HG03354 (cell line): Measurements from ENCODE around the gene SLC27A5.
"Not testable (repeated sequence)": the region's sequence is repeated elsewhere in the genome, so short reads cannot be mapped to it uniquely, and the experiment has no call there.

Experiments
- ATAC-seq: cut with Tn5 transposase; IDR thresholded peaks from one replicate; pipeline ENCODE4 v1.9.1; 2021; ENCODE audit warnings: mild to moderate bottlenecking; ENCODE audit not compliant: unreplicated experiment, poor library complexity, severe bottlenecking

SLC27A5 gene

DNA sequence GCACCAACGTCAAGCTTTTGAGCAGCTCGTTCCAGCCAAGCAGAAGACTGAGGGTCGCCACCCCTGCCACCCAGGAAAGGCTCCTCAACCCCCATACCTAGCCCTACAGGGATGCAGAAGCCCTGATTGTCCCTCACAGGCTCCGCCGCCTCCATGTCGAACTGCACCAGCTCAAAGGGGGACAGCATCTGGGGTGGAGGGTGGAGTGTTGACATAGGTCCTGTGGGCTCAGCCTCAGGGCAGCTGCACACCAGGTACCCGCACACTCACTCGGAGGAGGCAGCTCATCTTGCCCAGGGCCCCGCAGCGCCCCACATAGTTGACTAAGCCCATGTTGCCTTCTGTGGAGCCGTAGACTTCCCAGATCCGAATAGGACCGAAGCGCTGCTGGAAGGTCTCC, 11.6 kb downstream of the SLC27A5 start:
- ATAC-seq, result no peak

DNA sequence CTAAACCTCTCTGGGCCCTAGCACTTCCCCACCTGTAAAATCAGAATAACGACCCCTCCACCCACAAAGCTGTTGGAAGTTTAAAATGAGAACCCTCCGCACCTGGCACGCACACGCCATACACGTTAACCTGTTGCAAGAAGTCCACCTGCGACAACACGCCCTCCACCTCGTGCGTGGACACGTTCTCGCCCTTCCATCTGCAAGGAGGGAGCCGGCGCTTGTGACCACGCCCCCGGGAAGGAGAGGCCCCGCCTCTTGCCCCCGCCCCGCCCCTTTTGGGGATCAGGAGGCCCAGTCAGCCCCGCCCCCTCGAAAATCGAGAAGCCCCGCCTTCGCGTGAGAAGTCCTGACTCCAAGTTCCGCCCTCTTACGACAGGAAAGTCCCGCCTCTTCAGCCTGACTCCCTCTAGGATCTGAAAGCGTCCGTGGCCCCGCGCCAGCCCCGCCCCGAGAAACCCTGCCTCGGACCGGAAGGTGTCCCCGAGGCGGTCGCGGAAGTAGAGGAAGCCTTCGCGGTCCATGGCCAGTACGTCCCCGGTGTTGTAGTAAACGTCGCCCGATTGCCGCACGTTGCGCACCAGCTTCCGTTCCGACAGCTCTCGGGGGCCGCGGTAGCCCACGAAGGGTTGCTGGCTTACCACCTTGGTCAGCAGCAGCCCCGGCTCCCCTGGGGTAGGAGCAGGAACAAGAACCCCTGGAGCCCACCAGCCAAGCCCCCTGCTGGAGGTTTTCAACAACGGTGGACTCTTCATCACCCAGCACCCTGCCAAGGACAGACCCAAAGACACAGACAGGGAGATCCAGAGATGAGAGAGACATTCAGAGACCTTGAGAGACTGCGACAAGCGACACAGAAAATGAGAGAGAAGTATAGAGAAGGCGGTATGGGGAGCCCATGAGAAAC, 12.5 kb downstream of the SLC27A5 start:
- peak; percentile 86 for ATAC-seq

DNA sequence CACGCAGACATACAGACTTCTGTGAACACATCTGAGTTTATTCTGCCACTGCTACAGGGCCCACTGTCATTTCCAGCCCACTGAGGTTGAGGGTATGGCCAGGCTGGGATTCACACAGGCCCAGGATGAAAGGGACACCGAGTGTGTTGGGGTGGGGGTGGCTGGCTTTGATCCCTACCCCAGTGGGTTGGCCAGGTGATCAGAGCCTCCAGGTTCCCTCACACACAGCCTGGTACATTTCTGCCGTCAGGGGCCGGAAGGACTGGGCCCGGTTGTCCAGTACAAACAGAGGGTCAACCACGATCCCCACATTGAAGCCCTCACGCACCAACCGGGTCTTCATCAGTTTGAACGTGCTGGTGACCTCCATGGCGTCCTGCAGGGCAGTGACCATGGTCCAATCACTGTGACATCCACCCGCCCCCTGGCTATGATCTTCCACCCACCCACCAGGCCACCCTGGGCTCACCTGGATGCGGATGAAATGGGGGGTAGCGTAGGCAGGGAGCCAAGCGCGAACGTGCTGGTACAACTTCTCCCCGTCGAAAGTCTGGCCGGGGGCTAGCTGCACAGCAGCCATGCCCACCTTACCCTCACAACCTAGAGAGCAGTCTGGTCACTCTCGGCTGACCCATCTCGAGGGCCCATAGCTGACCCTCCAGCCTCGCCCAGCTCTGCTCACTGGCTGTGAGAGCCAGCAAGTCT, 13.3 kb downstream of the SLC27A5 start:
- ATAC-seq, result no peak

GRCh38 chr19:58497634-58498170, 14.1 kb downstream of the SLC27A5 start:
- no peak for ATAC-seq

GRCh38 chr19:58492265-58492664, 19.5 kb downstream of the SLC27A5 start:
- ATAC-seq, result no peak

GRCh38 chr19:58491393-58491792, 20.4 kb downstream of the SLC27A5 start:
- ATAC-seq, result no peak

- ATAC-seq, result not testable (repeated sequence)
These were observed 27.4 kb downstream of the SLC27A5 start for GRCh38 chr19:58484349-58484748.

DNA sequence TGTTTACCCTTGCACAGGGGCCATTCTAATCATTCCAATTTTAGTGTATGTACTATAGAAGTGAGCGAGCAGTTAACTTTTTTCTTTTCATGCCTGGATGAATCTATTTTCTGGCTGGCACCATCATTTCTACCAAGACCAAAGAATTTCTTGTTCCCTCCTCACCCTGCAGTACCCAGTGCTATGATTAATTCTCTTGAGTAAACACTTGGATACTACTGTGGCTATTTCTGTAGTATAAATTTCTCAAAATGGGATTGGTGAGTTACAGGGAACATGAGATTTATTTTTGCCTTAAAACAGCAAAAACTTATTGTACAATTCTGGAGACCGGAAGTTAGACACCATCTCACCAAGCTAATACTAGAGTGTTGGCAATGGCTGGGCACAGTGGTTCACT, 28.0 kb downstream of the SLC27A5 start:
- ATAC-seq, result no peak

GRCh38 chr19:58482372-58482771, 29.4 kb downstream of the SLC27A5 start:
- ATAC-seq, result no peak

GRCh38 chr19:58480831-58481230, 31.0 kb downstream of the SLC27A5 start:
- ATAC-seq, result no peak

- no peak for ATAC-seq
These were observed 31.3 kb downstream of the SLC27A5 start for GRCh38 chr19:58480481-58480830.

- ATAC-seq, result no peak
These were observed 31.9 kb downstream of the SLC27A5 start for GRCh38 chr19:58479736-58480480.

DNA sequence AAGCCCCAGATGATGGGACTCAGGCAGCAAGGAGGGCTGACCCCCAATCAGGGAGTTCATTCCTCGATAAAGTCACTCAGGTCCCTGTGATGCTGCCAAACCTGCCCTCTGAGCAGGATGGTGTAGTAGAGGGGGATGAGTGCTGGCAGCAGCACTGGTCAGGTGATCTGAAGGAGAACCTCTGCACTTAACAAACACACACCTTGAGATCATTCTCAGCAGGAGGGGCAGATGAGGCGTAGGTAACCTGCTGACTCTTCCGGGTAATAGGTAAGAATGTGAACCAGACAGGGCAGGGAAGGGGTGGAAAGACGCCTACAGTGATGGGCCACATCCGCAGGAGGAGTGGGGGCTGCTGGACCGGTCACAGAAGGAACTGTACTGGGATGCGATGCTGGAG, 32.5 kb downstream of the SLC27A5 start:
- ATAC-seq, result no peak

GRCh38 chr19:58477871-58478270, 33.9 kb downstream of the SLC27A5 start:
- ATAC-seq, result no peak

DNA sequence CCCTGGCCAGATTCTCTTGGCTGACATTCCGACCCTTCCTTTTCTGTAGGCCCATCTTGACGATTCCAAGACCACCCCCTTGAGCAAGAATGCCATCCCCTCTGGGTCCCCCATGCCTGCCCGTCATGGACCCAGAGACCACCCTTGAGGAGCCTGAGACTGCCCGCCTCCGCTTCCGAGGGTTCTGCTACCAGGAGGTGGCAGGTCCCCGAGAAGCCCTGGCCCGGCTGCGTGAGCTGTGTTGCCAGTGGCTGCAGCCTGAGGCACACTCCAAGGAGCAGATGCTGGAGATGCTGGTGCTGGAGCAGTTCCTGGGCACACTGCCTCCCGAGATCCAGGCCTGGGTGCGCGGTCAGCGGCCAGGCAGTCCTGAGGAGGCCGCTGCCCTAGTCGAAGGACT, 34.7 kb downstream of the SLC27A5 start:
- no peak for ATAC-seq

DNA sequence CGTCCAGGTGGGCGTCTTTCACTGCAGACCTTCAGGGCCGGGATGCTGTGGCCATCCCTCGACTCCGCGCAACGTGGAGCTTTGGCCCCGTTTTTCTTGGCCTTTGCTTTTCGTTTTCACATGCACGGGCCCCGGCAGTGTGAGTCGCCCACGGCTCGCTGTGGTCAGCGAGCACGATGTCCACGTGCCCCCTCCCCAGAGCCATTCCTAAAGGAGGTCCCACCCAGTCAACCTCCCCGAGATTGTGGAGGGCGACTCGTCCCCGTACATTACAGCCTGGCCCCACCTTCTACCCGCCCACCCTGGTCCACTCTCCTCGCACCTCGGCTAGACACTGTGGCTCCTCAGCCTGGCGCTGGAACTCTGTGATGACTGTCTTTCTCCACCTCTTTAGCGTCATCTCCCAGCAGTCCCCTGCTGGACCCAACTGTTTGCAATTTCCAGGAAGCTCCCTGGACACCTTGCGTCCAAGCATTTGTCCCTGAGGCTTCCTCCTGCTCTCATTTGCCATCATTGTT, 35.2 kb downstream of the SLC27A5 start:
- ATAC-seq, result no peak

DNA sequence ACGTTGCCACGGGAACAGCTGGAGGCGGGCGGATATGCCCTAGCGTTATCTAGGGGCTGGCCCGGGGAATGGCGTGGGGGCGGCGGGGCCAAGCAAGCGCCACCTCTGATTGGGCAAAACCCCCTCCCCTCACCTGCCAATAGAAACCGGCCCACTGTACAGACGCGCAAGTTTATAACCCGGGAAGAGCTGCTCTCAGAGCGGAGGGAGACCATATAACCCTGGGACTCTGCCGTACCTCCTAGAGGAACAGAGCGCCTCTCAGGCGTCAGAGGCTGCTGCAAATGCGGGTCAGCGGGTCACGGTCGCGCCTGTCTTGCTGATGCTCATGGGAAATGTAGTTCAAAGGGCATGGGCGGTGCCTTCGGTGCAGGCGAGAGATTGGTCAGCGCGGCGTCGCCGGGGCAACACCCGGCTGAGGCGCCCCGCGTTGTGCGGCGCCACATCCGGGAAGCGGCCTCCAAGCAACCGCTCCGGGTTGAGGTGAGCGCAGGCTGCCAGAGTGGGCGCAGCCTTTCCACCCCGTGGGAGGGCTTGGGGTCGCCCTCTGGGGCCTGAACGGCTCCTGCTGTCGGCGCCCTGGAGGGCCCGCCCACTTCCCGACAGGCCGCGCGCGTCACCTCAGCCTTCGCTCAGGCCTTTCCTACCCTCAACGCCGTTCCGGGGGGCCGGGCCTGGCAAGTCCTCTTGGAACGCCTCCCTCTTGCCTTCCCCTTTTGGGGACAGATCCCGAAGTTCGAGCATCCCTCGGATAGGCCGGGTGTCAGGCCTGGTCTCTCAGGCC, 35.9 kb downstream of the SLC27A5 start, which contains the start of gene ZNF446:
TSS of gene ZNF446 (plus strand) at position 639 of the 784 bp plus-strand sequence. CDS start 867 bp downstream, outside the sequence.
- ATAC-seq, result peak; percentile 86

GRCh38 chr19:58474997-58475713, 36.6 kb downstream of the SLC27A5 start:
- peak; percentile 10 for ATAC-seq
